GM12878 (cell line): ENCODE data around the gene TADA1. TPM values are rescaled to one million over a fixed set of nuclear protein-coding genes. Genes with fewer than 3 reads are reported as not detected.

Source experiments
- ATAC-seq: fragments of 200-7000 bp; cut with Tn5 transposase; 3 replicates; pipeline ENCODE4 v1.9.1; 2020; ENCODE audit warnings: mild to moderate bottlenecking, moderate library complexity
- BruUV-seq: library from RNA; stranded (reverse); fragments of 400-500 nt; replicated peaks from 2 replicates; lab custom pipeline; 2021; lab: Mats Ljungman, UMichigan
- CTCF ChIA-PET: fragments of 300-600 bp; sonication (Branson Sonifier 250); formaldehyde crosslinking; extraction: SDS; loops from one replicate; lab custom pipeline; 2021; ENCODE audit warnings: inconsistent platforms; lab: Yijun Ruan, JAX
- POLR2A ChIA-PET: fragments of 350-600 bp; formaldehyde crosslinking; extraction: SDS; loops from one replicate; lab custom pipeline; 2021; ENCODE audit warnings: inconsistent platforms; lab: Charles Lee
- RAD21 ChIA-PET: fragments of 300-600 bp; sonication (Branson Sonifier 250); formaldehyde crosslinking; loops from one replicate; lab custom pipeline; 2023; ENCODE audit warnings: antibody characterized with exemption; ENCODE audit not compliant: unreplicated experiment; lab: Charles Lee
- SMC1A ChIA-PET: fragments of 300-600 bp; sonication (Branson Sonifier 250); formaldehyde crosslinking; loops from one replicate; lab custom pipeline; 2023; ENCODE audit not compliant: unreplicated experiment, uncharacterized antibody; lab: Charles Lee
- DNase-seq: peaks from one replicate; pipeline ENCODE4 v3.0.0-alpha.2; 2011; ENCODE audit warnings: low read depth, low spot score
- FAIRE-seq: peaks from 3 replicates; lab custom pipeline; 2011; peaks lifted over from hg19 to GRCh38; lab: Jason Lieb, UNC
- H2AFZ ChIP-seq: 2 replicates; pipeline ENCODE4 v1.6.0; 2011; ENCODE audit warnings: low read depth, low read length, control low read depth; ENCODE audit not compliant: control insufficient read depth
- H3K27ac ChIP-seq: 2 replicates; pipeline ENCODE4 v1.5.1; 2011; ENCODE audit warnings: control low read depth; ENCODE audit not compliant: control insufficient read depth, insufficient read depth
- H3K27me3 ChIP-seq, 2 experiments: replicated peaks in 1 of 2; 2 replicates each; pipeline versions ENCODE4 v1.6.0 to v1.6.1; 2011; ENCODE audit warnings: low read length in 1 of 2; ENCODE audit not compliant: control insufficient read depth in 2 of 2, insufficient read depth in 2 of 2
- H3K36me3 ChIP-seq, 2 experiments: 2 replicates each; pipeline ENCODE4 v1.5.1; 2011; ENCODE audit warnings: low read length in 1 of 2; ENCODE audit not compliant: control insufficient read depth in 2 of 2, insufficient read depth in 2 of 2
- H3K4me1 ChIP-seq: 2 replicates; pipeline ENCODE4 v1.6.1; 2011; ENCODE audit warnings: mild to moderate bottlenecking, low read length, moderate library complexity, mixed read lengths; ENCODE audit not compliant: control insufficient read depth, insufficient read depth
- H3K4me2 ChIP-seq: 2 replicates; pipeline ENCODE4 v1.6.0; 2011; ENCODE audit warnings: control low read depth; ENCODE audit not compliant: control insufficient read depth, insufficient read depth
- H3K4me3 ChIP-seq: fragments of 200-600 bp; sonication (generic); 2 replicates; pipeline ENCODE4 v1.5.1; 2016
- H3K79me2 ChIP-seq: 2 replicates; pipeline ENCODE4 v1.6.0; 2011; ENCODE audit warnings: low read length; ENCODE audit not compliant: control insufficient read depth, insufficient read depth
- H3K9ac ChIP-seq: 2 replicates; pipeline ENCODE4 v1.8.0; 2011; ENCODE audit warnings: low read length, control low read depth, mixed read lengths; ENCODE audit not compliant: control insufficient read depth, insufficient read depth
- H3K9me3 ChIP-seq: replicated peaks from 3 replicates; pipeline ENCODE4 v1.5.1; 2011; ENCODE audit warnings: mild to moderate bottlenecking, low read length; ENCODE audit not compliant: control insufficient read depth, insufficient read depth
- H4K20me1 ChIP-seq: 2 replicates; pipeline ENCODE4 v1.6.0; 2011; ENCODE audit not compliant: control insufficient read depth, insufficient read depth
- BCLAF1 ChIP-seq: fragments of 450-650 bp; IDR thresholded peaks from 2 replicates; pipeline ENCODE4 v1.6.1; 2017; ENCODE audit warnings: antibody characterized with exemption, mild to moderate bottlenecking, moderate library complexity
- CEBPB ChIP-seq, 2 experiments: fragments of 150-350 bp in 1 of 2; IDR thresholded peaks; 2 replicates each; pipeline ENCODE4 v1.6.1; 2012 to 2014; ENCODE audit warnings: low read depth in 2 of 2, low read length in 2 of 2, borderline replicate concordance in 1 of 2, inconsistent platforms in 1 of 2
- CHD1 ChIP-seq: IDR thresholded peaks from 2 replicates; pipeline ENCODE4 v1.6.1; 2012; ENCODE audit warnings: low read depth, low read length, improper control_type of control experiment
- EED ChIP-seq: sonication (generic); IDR thresholded peaks from 2 replicates; pipeline ENCODE4 v1.6.1; 2016; ENCODE audit warnings: antibody characterized with exemption, low read depth
- EGR1 ChIP-seq, 2 experiments: IDR thresholded peaks; 1 replicate in 1 of 2; 2 replicates in 1 of 2; pipeline ENCODE4 v1.6.1; 2011 to 2012; ENCODE audit warnings: low read depth in 2 of 2, low read length in 2 of 2, borderline replicate concordance in 1 of 2, mild to moderate bottlenecking in 1 of 2, moderate library complexity in 1 of 2
- ESRRA ChIP-seq: IDR thresholded peaks from 2 replicates; pipeline ENCODE4 v1.6.1; 2012; ENCODE audit warnings: mild to moderate bottlenecking, low read length, improper control_type of control experiment
- FOXM1 ChIP-seq: IDR thresholded peaks from 2 replicates; pipeline ENCODE4 v1.6.1; 2012; ENCODE audit warnings: low read depth, mild to moderate bottlenecking, inconsistent platforms, low read length, moderate library complexity
- MYC ChIP-seq: IDR thresholded peaks from 2 replicates; pipeline ENCODE4 v1.6.1; 2011; ENCODE audit warnings: mild to moderate bottlenecking, low read length, moderate library complexity, inconsistent platforms; ENCODE audit not compliant: insufficient read depth, insufficient replicate concordance, insufficient read length, severe bottlenecking
- POLR2AphosphoS5 ChIP-seq: IDR thresholded peaks from 2 replicates; pipeline ENCODE4 v1.6.1; 2011; ENCODE audit warnings: mild to moderate bottlenecking, low read length, inconsistent platforms
- SP1 ChIP-seq: IDR thresholded peaks from one replicate; pipeline ENCODE4 v1.6.1; 2011; ENCODE audit warnings: low read depth, low read length
- SRF ChIP-seq, 2 experiments: IDR thresholded peaks; 2 replicates each; pipeline ENCODE4 v1.6.1; 2011; ENCODE audit warnings: low read depth in 2 of 2, low read length in 2 of 2, mild to moderate bottlenecking in 1 of 2, moderate library complexity in 1 of 2
- YBX1 ChIP-seq: fragments of 450-650 bp; IDR thresholded peaks from 2 replicates; pipeline ENCODE4 v1.6.1; 2016; ENCODE audit warnings: antibody characterized with exemption
- WGBS: methylation state at CpG from one replicate; pipeline ENCODE4 v1.1.6; 2016; ENCODE audit warnings: low lambda C conversion rate; ENCODE audit not compliant: insufficient replicate concordance, insufficient coverage; ENCODE audit errors: missing lambda C conversion rate; 5-methylcytosine and 5-hydroxymethylcytosine counted together
- in situ Hi-C: fragments of 300-500 bp; cut with MboI; formaldehyde crosslinking; loops from 9 replicates; pipeline ENCODE4 v1.14.3; 2018; ENCODE audit warnings: mixed read lengths
- intact Hi-C: fragments of 100-400 bp; cut with micrococcal nuclease; formaldehyde crosslinking; loops from one replicate; pipeline ENCODE4 v1.14.2; 2022; ENCODE audit not compliant: unreplicated experiment
- polyA plus RNA-seq, 11 experiments: library from polyadenylated mRNA; depleted of rRNA in 4 of 11; unstranded in 6 of 11; stranded (reverse) in 5 of 11; fragments of >200 nt; fragmentation: Nextera tagmentation in 4 of 11; fragmentation: Illumina TruSeq in 1 of 11; extraction: Ambion mirVana in 4 of 11; extraction: Trizol in 1 of 11; gene quantifications; 1 replicate in 1 of 11; 2 replicates in 10 of 11; pipeline versions ENCODE4 v1.2.1 to v1.2.3, GENCODE V29; 2011 to 2016; ENCODE audit warnings: inconsistent platforms in 2 of 11, missing spikeins in 2 of 11, low read depth in 1 of 11
- total RNA-seq, 4 experiments: library from RNA; depleted of rRNA in 3 of 4; stranded (reverse); fragments of >200 nt in 3 of 4; fragmentation: Illumina TruSeq in 1 of 4; extraction: Trizol in 1 of 4; gene quantifications; 2 replicates each; pipeline versions ENCODE4 v1.2.1 to v1.2.3, GENCODE V29; 2013 to 2021

TADA1 gene
- total and polyA plus RNA-seq, 10 of the 15 experiments (the other 5 are each of a cell fraction or from before 2014, with no cell fraction given) = 15.2 to 38.6 (median 26.5) TPM

- in situ Hi-C loops = no loop called here
- FAIRE-seq = no peak
- H2AFZ ChIP-seq = no peak overlapping the region
- ATAC-seq = no peak
- no peak overlapping the region for H3K27ac ChIP-seq
- no peak overlapping the region for H3K9ac ChIP-seq
- intact Hi-C loops = no loop called here
- no TSS peak for BruUV-seq
- ChIA-PET SMC1A (interaction anchor here (1.6 to 2.1 kb wide), 2 partner anchors 13 to 16 kb away, joined by 3 to 7 read pairs; no protein-coding TSS in a partner anchor), CTCF (interaction anchor here (1.4 to 1.6 kb wide), 2 partner anchors 10 to 18 kb away, joined by 4 to 6 read pairs; no protein-coding TSS in a partner anchor), POLR2A (no interaction called here), RAD21 (no interaction called here)
- peaks cover 8 to 19% of the 10 kb centered on the region in 2 experiments for H3K36me3 ChIP-seq
- WGBS = 85% methylated on average over 7 of the region's 7 CpGs
- TF ChIP-seq SP1 (no peak), EGR1 (IDR thresholded peaks at IDR 0.05; ENCODE audit: borderline replicate concordance in 1 of 2, low read depth in 2 of 2, low read length in 2 of 2) (no peak), EED (no peak), CEBPB (IDR thresholded peaks at IDR 0.05; ENCODE audit: borderline replicate concordance in 1 of 2, low read depth in 2 of 2, low read length in 2 of 2) (no peak), ESRRA (no peak)
- no peaks in the 10 kb centered on the region for H3K79me2 ChIP-seq
- no peak overlapping the region for H3K4me2 ChIP-seq
- H3K4me3 ChIP-seq = no peak overlapping the region
- no peaks in the 10 kb centered on the region for H3K27me3 ChIP-seq
- no peaks in the 10 kb centered on the region for H4K20me1 ChIP-seq
- H3K4me1 ChIP-seq = no peaks in the 10 kb centered on the region
- DNase-seq = no peak
- H3K9me3 ChIP-seq = no peaks in the 10 kb centered on the region
Measured at GRCh38 chr1:166858726-166859419, 17.2 kb downstream of the TADA1 start.

DNA sequence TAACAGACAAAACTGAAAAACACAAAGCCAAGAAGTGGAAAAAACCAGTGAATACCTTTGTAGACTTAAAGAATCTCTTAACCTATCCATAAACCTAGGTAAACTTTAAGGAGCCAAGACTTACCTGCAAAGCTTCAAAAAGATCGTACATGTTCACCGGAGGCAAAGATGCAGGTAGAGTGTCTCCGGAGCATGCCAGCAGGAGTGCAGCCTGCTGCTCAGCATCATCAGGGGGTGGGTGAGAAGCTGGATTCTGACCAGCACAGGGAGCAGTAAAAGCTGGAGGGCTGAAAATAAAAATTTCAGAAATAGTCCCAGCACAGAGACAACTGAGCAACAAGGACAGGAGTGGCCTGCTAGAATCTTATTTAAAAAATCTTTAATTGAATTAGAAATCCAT lies 18.1 kb downstream of the TADA1 start:
- no peak for DNase-seq
- H2AFZ ChIP-seq = no peak overlapping the region
- in situ Hi-C loops = no loop called here
- H3K4me2 ChIP-seq = no peak overlapping the region
- H3K4me3 ChIP-seq = no peak overlapping the region
- H4K20me1 ChIP-seq = no peaks in the 10 kb centered on the region
- no peak overlapping the region for H3K27ac ChIP-seq
- H3K79me2 ChIP-seq = no peaks in the 10 kb centered on the region
- H3K4me1 ChIP-seq = no peaks in the 10 kb centered on the region
- RAD21 ChIA-PET = no interaction called here
- no TSS peak for BruUV-seq
- CTCF ChIA-PET = interaction anchor here (1.3 to 1.4 kb wide), 2 partner anchors 11 to 17 kb away, joined by 3 to 4 read pairs; no protein-coding TSS in a partner anchor
- H3K36me3 ChIP-seq = peaks cover 8 to 24% of the 10 kb centered on the region in 2 experiments
- no peaks in the 10 kb centered on the region for H3K9me3 ChIP-seq
- no peak overlapping the region for H3K9ac ChIP-seq
- SMC1A ChIA-PET = interaction anchor here (1.6 to 2.1 kb wide), 2 partner anchors 14 to 15 kb away, joined by 3 to 7 read pairs; no protein-coding TSS in a partner anchor
- intact Hi-C loops = no loop called here
- POLR2A ChIA-PET = no interaction called here
- FAIRE-seq = no peak
- no peaks in the 10 kb centered on the region for H3K27me3 ChIP-seq
- WGBS = 100% methylated on average over 3 of the region's 3 CpGs
- no peak for ATAC-seq
- TF ChIP-seq BCLAF1 (no peak), SRF (IDR thresholded peaks at IDR 0.05; ENCODE audit: low read depth in 2 of 2, low read length in 2 of 2) (no peak), MYC (no peak), POLR2AphosphoS5 (no peak), YBX1 (no peak), FOXM1 (no peak), CHD1 (no peak)
